Stimulated activated CD8-positive, alpha-beta memory T cell treated with anti-CD3 and anti-CD28 coated beads, Interleukin-15, amount 100 ng/mL, for 48 hours (primary cell): Measurements from ENCODE around the gene LDB3.

Experiments used
- DNase-seq, 2 donors: peaks; one replicate each; pipeline ENCODE4 v3.0.0-alpha.2; 2020; ENCODE audit warnings: low read depth in 2 of 2

LDB3 gene

DNA sequence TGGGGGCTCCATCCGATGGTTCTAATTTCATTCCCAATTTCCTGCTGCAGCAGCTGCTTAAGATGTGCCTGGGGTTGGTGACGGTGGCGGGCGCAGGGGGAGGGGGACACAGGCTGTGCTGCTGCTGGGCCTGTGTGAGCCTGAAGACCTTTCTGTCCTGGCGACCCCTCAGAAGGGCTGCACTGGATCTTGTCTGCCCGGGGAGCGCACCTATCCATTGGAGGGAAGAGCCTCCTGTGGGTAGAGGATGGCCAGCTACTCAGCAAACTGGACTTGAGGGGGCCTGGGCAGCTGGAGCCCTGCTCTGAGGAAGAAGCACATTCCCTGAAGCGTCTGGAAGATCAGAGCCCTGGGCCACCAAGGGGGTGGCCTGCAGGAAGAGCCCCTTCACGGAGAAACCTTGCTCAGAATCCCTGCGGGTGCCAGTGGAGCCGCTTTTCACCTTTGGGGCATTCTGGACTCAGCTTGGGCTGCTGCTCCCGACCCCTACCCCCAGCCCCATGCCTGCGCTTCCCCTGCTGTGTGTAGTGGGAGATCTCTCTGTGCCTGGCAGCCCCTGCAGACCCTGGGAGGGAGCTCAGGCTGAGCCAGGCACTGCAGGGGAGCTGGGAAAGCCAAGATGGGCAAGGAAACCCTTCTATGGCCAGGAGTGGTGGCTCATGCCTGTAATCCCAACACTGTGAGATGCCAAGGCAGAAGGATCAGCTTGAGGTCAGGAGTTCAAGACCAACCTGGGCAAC is 17.8 kb downstream of the LDB3 start:
- no peak for DNase-seq

DNA sequence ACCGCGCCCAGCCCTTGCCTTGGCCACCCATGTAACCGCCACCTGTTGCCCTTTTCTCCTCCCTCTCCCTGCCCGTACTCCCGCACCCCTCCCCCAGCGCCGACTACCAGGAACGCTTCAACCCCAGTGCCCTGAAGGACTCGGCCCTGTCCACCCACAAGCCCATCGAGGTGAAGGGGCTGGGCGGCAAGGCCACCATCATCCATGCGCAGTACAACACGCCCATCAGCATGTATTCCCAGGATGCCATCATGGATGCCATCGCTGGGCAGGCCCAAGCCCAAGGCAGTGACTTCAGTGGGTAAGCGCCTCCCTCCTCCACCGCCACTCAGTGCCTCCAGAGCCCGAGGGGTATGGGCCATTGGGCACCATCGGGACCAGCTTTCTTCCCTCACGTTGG is 18.7 kb downstream of the LDB3 start:
- DNase-seq, result no peak

DNA sequence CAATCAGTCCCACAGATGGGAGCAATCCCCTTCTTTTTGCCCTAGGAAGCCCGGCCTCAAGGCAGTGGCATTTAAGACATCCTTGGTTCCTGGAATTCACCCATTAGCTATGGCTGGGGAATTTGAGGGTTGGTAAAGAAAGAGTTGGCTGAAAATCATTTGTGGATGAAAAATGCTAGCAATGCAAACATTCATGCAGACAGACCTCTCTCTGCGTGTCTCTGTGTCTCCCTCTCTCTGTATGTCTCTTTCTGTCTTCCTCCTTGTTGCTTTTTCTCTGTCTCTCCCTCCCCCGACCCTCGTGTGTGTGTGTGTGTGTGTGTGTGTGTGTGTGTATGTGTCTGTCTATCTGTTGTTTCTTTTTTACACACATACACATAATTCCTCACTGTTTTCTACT is 19.4 kb downstream of the LDB3 start:
- DNase-seq, result no peak

DNA sequence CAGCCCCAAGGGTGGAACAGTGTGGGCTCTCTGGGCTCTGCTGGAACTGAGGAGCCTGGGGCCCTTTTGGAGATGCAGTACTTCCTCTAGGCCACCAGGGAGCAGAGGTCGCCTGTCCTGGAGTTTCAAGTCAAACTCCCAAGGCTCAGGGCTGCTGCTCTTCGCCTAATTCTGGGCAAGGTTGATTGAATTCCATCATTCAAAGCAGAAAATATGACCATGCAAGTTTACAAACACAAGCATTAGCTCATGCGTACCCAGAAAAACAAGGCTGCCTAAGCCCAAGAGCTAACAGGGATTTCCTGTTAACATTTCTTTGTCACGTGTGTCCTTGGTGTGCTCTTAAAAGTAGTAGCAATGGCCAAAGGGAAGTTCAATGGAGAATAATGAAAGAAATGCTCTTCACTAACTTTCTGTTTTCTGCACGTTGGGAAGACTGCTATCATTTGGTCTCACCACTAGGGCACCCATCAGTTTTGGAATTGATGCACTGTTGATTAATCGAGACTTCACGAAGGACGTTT is 20.1 kb downstream of the LDB3 start:
- DNase-seq, result peak; percentile 15 to 26

DNA sequence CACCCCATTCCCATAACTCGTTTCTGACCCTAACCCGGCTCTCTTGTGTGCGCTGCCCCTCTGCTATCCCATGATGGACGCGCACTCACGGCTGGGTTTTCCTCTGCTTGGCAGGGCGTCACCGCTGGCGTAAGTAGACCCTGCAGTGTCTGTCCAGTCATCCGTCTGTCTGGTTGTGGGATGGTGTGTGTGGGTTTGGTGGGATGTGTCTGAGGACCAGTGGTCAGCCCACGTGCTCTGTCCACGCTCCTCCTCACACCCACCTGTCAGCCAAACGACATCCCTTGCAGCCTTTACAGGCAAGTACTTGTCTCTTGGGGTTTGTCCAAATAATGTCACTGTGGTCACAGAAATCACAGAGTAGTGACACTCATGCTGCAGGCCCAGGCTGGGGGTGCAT is 20.8 kb downstream of the LDB3 start:
- no peak for DNase-seq

DNA sequence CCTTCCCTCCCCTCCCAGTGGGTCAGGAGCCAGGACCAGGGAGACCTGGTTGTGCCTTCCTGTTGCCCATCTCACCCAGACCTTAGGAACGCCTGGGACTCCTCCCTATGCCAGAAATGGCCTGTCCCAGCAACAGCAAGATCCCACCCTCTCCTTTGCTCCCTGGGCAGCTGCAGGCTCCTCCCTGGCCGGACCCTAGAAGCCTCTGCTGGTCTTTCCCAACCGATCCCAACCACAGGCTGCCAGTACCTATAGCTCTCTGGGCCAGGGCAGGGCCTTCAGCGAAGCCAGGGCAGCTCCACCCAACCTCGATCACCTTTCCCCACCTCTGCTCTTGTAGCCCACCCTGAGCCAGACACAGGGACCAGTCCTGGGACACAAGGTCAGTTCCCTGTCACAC is 21.9 kb downstream of the LDB3 start:
- no peak for DNase-seq

DNA sequence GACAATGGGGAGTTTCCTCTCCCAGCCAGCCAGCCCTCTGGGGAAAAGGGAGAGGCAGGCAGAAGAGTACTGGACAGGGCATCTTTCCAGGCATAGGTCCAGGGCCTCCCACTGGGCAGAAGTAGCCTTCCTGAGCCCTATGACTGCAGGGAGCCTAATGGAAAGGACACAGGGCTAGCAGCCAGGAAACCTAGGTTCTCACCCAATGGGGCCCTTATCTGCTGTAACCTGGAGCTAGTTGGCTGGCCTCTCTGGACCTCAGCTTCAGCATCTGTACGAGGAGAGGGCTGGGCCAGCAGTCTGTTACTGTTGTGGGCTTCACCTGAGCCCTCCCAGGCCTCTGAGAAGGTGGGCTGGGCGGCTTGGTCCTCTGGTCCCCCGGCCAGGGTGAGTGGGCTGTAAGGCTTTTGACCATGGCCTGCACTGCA is 22.4 kb downstream of the LDB3 start:
- no peak for DNase-seq

DNA sequence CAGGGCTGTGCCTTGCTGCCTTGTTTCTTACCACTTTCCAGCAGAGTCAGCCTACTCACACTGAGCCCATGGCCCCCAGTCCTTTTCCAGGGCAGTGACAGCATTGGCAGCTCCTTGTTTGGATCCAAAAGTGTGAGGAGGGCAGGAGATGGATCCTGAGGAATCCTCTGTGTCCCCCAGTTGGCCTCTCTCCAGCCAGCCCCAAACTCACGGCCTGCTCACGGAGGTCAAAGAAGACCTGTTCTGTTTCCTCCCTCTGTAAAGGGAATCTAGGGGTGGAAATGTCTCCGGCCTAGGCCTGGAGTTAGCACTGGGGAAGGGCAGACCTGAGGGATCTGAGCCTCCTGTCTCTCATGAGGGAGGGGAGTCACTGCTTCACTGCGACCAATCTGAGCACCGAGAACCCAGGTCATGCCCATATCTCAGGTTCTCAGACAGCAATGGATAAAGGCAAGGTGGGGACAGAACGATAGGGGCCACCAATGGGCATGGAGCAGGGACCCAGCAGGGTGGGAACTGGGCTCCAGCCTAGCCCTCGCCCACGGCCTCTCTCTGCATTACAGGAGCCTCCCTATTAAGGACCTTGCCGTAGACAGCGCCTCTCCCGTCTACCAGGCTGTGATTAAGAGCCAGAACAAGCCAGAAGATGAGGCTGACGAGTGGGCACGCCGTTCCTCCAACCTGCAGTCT is 23.2 kb downstream of the LDB3 start:
- DNase-seq, result no peak

DNA sequence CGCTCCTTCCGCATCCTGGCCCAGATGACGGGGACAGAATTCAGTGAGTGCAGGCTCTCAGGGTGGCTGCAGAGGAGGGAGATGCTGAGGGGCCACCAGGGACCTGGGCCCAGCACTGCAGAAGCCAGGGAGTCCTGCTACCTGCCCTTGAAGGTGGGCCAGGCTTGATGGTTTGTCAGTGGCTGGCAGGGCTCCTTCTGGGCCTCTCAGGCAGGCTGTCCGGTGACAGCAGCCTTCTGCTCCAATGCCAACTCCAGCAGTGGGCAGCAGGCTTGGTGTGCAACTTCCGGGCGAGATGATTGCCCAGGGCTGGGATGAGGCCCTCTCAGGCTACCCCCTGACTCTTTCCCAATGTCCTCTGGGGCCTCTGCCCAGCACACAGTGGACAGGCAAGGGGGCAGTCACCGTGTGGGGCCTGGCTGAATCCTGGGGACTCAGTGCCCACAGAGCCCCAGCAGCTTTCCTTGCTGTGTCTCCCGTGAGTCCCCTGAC is 23.8 kb downstream of the LDB3 start:
- no peak for DNase-seq

DNA sequence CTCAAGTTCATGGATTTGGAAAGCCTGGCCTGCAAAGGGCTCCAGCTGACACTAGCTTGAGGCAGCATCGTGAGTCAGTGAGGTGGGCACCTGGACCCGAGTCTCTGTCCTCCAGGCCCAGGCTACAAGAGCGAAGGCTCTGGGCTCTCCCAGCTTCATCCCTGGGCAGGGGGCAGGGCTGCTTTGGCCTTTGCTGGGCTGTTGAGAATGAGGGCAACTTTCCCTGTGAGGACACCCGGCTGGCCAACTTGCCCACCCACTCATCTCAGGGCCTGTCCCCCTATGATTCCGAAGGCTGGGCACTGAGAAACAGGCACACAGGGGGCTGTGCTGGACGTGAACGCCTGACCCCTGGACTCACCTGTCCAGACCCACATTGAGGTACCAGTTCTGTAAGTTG is 24.4 kb downstream of the LDB3 start:
- DNase-seq, result no peak

DNA sequence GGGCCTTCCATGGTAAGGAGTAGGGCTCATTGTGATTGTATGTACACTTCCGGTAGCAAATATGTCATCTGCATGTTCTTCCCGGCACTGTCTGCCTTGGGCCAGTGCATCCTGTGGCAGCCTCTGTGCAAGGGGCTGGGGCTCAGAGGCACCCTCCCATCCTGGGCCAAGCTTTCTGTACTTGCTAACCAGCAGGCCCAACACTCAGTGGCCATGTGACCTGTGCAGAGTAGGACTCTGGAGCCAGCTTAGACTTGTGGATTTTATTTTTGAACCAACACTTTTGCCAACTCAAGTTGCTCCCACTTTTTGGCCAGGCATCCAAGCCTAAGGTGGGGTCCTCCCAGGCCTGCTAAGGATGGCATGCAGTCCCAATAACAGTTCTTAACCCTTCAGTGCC is 25.0 kb downstream of the LDB3 start:
- DNase-seq, result no peak

DNA sequence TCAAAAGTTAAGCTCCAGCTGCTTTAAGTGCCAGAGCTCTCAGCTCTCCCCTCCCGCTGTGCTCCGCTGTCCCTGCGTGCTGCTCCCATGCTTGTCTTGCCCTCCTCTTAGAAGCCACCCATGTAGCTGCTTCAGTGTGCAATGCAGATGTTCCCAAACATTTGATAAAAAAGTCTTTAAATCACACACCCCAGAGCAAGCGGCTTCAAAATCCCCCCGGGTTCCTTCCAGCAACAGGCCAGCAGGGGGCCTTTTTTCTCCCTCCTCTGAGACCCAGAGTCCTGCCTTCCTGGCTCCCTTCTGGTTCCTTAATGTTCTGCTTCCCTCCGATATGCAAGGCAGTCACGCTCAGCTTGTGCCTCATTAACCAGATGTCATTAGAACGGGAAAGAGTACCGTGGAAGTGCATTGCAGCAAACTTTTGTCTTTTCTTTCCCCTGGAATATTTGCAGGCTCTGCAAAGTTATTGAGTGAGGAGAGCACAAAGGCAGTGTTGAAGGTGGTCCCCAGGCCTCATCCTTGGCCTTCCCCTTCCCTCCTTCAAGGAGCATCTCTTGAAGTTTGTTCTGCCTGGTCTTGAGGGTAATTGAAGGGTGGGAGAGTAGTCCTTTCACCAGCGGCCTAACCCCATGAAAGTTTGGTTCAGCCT is 25.5 kb downstream of the LDB3 start:
- DNase-seq, result peak in 1 of 2 donors; percentile 8

DNA sequence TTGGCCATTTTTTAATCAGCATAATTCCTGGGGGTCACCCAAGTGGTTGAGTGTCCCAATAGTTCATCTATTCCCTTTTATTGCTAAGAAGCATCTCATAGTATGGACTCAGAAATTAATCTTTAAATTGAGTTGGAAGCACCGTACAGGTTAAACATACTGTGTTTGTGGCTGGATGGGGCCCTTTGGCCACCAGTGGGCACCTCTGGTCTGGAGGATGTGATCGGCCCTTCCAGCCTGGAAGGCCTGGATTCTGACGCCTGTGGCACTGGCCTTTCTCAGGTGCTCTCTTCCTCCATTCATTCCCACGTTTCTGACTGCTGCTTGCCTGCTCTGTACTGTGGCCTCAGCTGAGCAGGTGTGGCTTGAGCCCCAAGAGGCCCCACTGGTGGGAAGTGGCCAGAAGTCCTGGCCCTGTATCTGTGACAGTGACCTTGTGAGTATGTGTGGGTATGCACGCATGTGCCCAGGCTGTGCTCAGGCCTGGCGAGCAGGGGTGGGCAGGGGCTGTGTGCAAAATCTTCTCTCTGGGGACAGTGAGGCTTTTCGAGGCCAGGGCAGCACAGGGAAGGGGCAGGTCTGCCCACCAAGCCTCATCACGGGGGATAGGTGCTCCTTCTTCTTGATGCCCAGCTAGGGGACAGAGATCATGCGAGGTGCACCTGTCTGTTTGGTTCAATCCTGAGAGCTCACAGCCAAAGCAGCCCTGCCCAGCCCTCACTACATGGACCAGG is 30.1 kb downstream of the LDB3 start:
- no peak for DNase-seq

DNA sequence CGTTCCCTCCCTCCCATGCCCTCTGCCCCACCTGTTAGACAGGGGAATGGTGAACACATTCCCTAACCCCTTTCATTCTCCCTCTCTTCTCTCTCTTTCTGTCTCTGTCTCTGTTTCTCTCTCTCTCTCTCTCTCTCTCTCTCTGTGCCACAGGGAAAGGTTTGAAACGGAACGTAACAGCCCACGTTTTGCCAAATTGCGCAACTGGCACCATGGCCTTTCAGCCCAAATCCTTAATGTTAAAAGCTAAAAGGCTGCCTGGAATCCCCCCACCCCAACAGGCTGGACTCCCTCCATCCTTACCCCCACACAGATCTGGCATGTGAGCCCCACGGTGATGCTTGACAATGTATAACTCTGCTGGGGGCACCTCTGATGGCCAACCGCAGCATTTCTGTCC is 30.8 kb downstream of the LDB3 start:
- DNase-seq, result no peak

DNA sequence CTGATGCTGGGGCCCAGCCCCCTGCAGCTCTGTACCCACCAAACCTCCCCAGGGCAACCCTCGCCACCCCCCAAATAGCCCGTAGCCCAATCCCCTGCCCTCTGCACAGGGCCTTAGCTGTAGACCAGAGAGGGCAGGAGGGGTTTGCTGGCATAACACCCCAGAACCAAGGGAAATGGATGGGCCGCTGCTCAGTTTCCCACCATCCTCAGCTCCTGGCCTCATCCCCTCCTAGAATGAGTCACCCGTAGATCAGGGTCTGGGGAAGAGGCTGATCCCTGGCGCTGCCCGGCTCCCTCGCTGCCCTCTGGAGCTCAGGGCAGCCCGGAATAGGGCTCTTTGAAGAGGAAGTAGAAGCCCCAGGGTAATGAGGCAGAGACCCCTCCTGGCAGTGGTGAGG is 31.2 kb downstream of the LDB3 start:
- no peak for DNase-seq

DNA sequence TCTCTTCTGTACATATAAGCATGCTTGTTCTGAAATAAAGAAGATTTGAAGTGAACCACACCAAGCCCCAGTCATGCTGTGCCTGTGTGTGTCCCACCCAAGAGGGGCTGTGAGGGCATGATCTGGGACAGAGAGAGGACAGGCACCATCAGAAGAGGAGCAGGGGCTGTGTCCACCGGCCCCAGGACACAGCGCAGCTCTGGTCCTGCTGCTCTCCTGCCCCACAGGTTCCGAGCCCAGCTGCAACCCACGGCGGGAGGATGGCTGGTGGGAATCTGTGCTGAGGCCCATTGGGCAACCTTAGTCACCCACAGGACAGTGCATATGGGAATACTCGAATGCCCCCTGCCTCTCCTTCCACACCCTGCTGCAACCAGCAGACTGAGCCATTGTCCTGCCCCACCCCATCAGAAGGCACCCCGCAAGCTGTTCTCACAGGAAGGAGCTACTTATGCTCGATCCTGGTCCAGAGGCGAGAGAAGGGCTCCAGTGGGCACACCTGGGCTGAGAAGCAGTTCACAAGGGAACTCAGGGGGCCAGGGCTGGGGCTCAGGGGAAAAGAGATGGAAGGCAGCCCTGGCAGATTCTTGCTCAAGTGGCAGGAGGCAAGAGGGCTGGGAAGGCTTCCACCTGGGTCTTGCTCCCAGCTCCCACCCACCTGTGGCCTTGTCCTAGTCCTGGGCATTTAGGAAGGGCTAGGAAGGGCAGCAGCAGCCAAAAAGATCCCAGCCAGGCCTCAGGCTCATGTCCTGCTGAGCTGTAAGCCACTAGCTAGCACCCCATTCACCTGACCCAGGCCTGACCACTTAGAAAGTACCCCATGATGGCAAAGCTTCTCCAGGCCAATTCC is 31.9 kb downstream of the LDB3 start:
- DNase-seq, result no peak

DNA sequence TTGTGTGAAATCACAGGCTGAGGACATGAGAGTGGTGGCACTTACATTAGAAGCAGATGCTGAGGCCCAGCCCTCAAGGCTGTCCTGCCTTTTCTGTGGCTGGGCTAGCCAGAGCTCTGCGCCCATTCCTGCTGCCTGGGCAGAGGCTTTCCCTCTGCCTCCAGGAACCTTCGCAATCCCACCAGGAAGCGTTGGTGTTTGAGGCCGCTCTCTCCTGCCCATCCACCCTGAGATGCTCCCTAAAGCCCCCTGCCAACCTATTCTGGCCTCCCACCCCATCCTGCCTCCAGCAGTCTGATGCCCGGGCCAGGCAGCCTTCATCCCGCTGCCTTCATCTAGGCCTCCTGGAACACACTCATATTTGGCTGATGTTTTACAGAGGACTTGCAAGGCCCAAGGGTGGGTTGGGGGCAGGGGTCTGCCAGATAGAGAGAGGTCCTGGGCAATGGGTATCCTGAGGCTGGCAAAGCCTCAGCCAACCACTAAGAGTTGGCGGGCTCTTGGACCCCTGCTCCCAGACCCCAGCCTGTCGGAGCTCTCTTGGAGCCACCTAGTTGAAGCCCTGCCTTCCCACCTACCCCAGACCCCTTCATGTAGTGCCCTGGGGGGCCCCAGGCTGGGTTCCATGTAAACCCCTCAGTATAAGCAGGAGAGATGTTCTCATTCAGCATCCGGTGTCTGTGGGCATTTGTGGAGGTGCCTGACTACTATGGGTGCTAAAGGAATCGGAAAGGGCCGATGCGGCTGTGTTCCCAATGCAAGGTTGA is 32.7 kb downstream of the LDB3 start:
- DNase-seq, result no peak

DNA sequence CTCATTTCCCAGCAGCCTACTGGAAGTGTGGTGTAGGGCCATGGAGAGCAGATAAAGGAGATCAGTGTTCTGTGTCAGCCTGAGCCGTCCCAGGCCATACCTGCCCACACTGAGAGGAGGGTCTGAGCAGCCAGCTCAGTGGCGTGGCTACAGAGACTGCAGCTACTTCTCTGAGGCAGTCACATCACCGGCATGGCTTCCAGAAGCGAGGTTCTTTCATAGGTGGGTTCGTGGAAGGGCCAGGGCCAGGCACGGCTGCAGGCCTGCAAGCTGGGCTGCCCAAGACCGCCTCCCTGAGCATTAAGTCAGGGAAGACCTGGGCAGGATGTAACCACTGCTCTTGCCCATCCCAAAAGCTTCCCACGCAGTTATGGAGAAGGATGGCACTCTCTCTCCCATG is 34.9 kb downstream of the LDB3 start:
- DNase-seq, result no peak

DNA sequence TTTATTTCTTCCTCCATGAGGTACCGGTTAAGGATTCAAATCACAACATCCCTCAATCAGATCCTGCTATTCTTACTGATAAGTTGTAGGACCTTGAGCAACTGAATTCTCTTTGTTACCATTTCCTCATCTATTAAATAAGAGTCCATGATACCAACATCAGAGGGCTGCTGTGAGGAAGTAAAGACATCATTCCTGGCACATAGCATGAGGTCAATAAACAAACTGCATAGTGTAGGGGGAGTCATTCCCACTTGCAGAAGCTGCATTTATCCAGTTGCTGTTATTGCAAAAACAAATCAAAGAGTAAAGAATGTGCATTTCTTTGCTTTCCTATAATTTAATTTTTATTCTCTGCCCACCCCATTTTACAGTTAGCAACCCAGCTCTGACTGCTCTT is 36.8 kb downstream of the LDB3 start:
- no peak for DNase-seq

DNA sequence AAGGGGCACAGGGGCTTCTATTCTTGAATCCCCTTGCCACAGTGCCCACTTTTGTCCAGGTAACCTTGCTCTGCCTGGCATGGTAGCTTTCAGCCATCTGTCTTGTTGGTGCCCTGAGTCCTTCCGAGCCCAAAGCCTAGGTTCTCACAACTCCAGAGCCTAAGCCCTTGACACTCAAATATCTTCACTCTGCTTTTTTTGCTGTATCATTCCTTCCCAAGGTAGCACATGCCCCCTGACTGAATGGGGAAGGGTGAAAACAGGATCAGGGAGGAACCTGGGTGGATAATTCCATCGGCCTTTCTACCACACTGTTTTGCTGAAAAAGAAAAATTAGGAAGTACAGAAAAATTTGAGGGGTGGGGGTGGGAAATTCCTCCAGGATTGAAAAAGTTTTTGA is 37.6 kb downstream of the LDB3 start:
- no peak for DNase-seq
